ENCODE measurements around the gene MYOCD.

Gene MYOCD

GRCh38 chr17:12726131-12726530 is 60.4 kb downstream of the MYOCD start:
- Histone ChIP-seq H2AFZ (ENCODE audit: low read depth, low read length) (no peak overlapping the region), H3K4me2 (ENCODE audit: insufficient read depth, low read length) (no peak overlapping the region)

GRCh38 chr17:12727076-12727760 is 61.5 kb downstream of the MYOCD start:
- DNase-seq, result no peak
- H3K27ac ChIP-seq (ENCODE audit: low read length), result no peak overlapping the region
- no peaks in the 10 kb centered on the region for H4K20me1 ChIP-seq (ENCODE audit: insufficient read depth, low read length)
- no peaks in the 10 kb centered on the region for H3K36me3 ChIP-seq (ENCODE audit: insufficient read depth, low read length)
- ATAC-seq (ENCODE audit: insufficient read depth, low read depth), result no peak
- H3K9me3 ChIP-seq (ENCODE audit: insufficient read depth, low read length, severe bottlenecking), result no peaks in the 10 kb centered on the region
- H3K4me3 ChIP-seq (ENCODE audit: low read depth in 1 of 2, low read length in 2 of 2), result no peak overlapping the region
- no peak for TF ChIP-seq EZH2 (IDR thresholded peaks at IDR 0.05; ENCODE audit: borderline replicate concordance, low read depth, low read length, severe bottlenecking)
- TF ChIP-seq CTCF (IDR thresholded peaks at IDR 0.05; ENCODE audit: borderline replicate concordance, extremely low read depth, low read length, poor library complexity, severe bottlenecking), result no peak
- no peak overlapping the region for H3K4me2 ChIP-seq (ENCODE audit: insufficient read depth, low read length)
- no peak overlapping the region for H2AFZ ChIP-seq (ENCODE audit: low read depth, low read length)
- no peaks in the 10 kb centered on the region for H3K27me3 ChIP-seq (ENCODE audit: insufficient read depth, low read length, poor library complexity)
- H3K79me2 ChIP-seq (ENCODE audit: insufficient read depth, low read length), result no peaks in the 10 kb centered on the region
- no peak overlapping the region for H3K9ac ChIP-seq (ENCODE audit: low read depth, low read length)
- H3K4me1 ChIP-seq (ENCODE audit: insufficient read depth, low read length), result no peaks in the 10 kb centered on the region

More at GRCh38 chr17:12726131-12726530, 60.4 kb downstream of the MYOCD start:
- no peak overlapping the region for H3K9ac ChIP-seq (ENCODE audit: low read depth, low read length)
- ATAC-seq (ENCODE audit: insufficient read depth, low read depth) (no peak), DNase-seq (no peak)
- no peaks in the 10 kb centered on the region for H3K4me1 ChIP-seq (ENCODE audit: insufficient read depth, low read length)
- no peaks in the 10 kb centered on the region for H3K9me3 ChIP-seq (ENCODE audit: insufficient read depth, low read length, severe bottlenecking)
- no peaks in the 10 kb centered on the region for H3K27me3 ChIP-seq (ENCODE audit: insufficient read depth, low read length, poor library complexity)
- H3K79me2 ChIP-seq (ENCODE audit: insufficient read depth, low read length), result no peaks in the 10 kb centered on the region
- H3K27ac ChIP-seq (ENCODE audit: low read length), result no peak overlapping the region
- H3K4me3 ChIP-seq (ENCODE audit: low read depth in 1 of 2, low read length in 2 of 2), result no peak overlapping the region
- H3K36me3 ChIP-seq (ENCODE audit: insufficient read depth, low read length), result no peaks in the 10 kb centered on the region
- no peaks in the 10 kb centered on the region for H4K20me1 ChIP-seq (ENCODE audit: insufficient read depth, low read length)
- no peak for TF ChIP-seq EZH2 (IDR thresholded peaks at IDR 0.05; ENCODE audit: borderline replicate concordance, low read depth, low read length, severe bottlenecking)
- TF ChIP-seq CTCF (IDR thresholded peaks at IDR 0.05; ENCODE audit: borderline replicate concordance, extremely low read depth, low read length, poor library complexity, severe bottlenecking), result no peak

- Histone ChIP-seq H3K27ac (ENCODE audit: low read length) (no peak overlapping the region), H3K4me3 (ENCODE audit: low read depth in 1 of 2, low read length in 2 of 2) (no peak overlapping the region), H2AFZ (ENCODE audit: low read depth, low read length) (no peak overlapping the region), H3K27me3 (ENCODE audit: insufficient read depth, low read length, poor library complexity) (no peaks in the 10 kb centered on the region), H3K79me2 (ENCODE audit: insufficient read depth, low read length) (no peaks in the 10 kb centered on the region), H3K4me1 (ENCODE audit: insufficient read depth, low read length) (no peaks in the 10 kb centered on the region), H3K9ac (ENCODE audit: low read depth, low read length) (no peak overlapping the region), H4K20me1 (ENCODE audit: insufficient read depth, low read length) (no peaks in the 10 kb centered on the region), H3K4me2 (ENCODE audit: insufficient read depth, low read length) (no peak overlapping the region), H3K9me3 (ENCODE audit: insufficient read depth, low read length, severe bottlenecking) (no peaks in the 10 kb centered on the region), H3K36me3 (ENCODE audit: insufficient read depth, low read length) (no peaks in the 10 kb centered on the region)
- TF ChIP-seq CTCF (IDR thresholded peaks at IDR 0.05; ENCODE audit: borderline replicate concordance, extremely low read depth, low read length, poor library complexity, severe bottlenecking) (no peak), EZH2 (IDR thresholded peaks at IDR 0.05; ENCODE audit: borderline replicate concordance, low read depth, low read length, severe bottlenecking) (no peak)
- DNase-seq (no peak), ATAC-seq (ENCODE audit: insufficient read depth, low read depth) (no peak)
These were observed 62.2 kb downstream of the MYOCD start for GRCh38 chr17:12727881-12728280.
